Left renal pelvis (tissue), 4 donors: ENCODE results near the gene KHDC3L. TPM values are rescaled to one million over a fixed set of nuclear protein-coding genes. Genes with fewer than 3 reads are reported as not detected.

Experiments
- DNase-seq, 4 donors: peaks; one replicate each; pipeline ENCODE4 v3.0.0-alpha.2; 2013; ENCODE audit warnings: low read depth in 4 of 4, low spot score in 3 of 4
- polyA plus RNA-seq, 4 donors: library from polyadenylated mRNA; unstranded; fragments of 120-200 nt; gene quantifications; one replicate each; pipeline ENCODE4 v1.2.1, GENCODE V29; 2013; ENCODE audit not compliant: insufficient read length in 4 of 4

Gene KHDC3L
- polyA plus RNA-seq, result under 1 TPM in 1 of 4 donors, not detected in 3; 0.15 TPM

DNA sequence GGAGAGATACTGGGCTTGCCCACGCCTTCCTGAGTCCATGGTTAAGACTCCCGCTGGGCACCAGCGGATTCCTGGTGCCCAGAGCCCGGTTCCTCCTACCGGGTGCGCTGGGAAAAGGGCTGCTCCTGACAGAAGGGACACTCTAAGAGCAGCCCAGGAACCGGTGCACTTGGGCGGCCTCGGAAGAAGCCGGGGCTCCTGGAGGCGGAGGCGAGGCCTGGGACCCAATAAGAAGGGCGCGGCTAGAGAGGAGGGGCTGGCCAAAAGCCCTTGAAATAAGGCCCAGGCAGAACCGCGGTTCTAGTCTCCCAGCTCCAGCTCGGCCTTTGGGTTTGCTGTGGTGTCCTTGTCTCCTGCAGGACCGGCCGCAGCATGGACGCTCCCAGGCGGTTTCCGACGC, at the start of gene KHDC3L:
TSS of gene KHDC3L (plus strand) at position 301 of the 400 bp plus-strand sequence. CDS start at position 373, 72 bp downstream.
- no peak for DNase-seq

DNA sequence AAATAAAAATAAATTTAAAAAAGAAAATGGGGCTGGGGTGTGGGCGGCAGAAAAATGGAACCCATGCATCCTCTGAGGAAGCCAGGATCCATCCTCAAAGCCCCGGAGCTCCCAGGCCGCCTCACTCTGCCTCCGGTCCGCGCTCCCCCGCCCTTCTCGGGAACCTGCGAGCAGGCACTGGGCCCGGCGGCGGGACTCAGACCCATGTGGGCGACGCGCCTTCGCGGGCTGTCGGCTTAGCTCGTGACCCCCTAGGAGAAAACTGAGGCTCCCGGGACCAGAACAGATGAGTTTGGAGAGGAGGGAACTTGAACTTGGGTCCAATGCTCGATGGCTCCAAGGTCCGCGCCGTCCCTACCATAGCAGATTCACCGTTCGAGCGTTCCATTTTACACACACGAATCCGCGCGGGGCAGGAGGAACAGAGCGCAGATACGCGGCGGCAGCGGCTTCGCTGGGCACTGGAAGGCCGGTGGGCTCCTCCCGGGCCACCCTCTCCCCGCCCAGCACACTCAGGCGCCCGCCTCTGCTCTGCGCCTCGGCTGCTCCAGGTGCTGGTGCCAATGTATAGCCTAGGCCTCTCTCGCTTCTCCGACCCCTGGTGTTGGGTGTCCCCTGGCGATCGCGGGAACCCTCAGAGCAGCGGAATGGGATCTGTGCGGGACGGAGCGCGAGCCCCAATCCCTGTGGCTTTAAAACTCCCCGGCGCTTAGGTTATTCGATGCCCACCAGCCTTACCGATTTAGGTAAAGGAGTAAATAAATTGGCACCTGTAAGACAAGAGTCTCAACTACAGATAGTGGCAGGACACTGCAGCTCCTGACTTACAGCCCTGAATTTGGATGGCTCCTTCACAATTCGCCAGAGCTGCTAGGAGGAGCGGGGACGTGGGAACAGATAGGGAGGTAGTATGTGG, 47.6 kb upstream of the KHDC3L start:
- DNase-seq, result no peak

- DNase-seq, result no peak
Measured at GRCh38 chr6:73323323-73323722, 39.1 kb upstream of the KHDC3L start.

DNA sequence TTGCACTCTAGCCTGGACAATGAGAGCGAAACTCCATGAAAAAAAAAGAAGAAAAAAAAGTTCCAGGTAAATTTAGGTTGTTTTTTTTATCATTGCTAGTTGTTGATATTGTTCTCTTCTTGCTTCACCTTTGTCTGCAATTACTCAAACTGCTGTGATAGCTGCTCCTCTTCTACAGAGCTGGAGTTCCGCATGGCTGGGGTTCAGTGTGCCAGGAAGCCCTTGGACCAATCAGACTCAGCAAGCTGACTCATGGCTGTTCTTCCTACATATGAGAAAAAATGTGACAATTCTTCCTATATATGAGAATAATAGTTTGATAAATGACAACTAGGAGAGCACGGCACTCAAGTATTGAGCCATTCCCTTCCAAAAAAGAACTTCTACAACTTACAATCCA, 36.8 kb upstream of the KHDC3L start:
- DNase-seq, result no peak

DNA sequence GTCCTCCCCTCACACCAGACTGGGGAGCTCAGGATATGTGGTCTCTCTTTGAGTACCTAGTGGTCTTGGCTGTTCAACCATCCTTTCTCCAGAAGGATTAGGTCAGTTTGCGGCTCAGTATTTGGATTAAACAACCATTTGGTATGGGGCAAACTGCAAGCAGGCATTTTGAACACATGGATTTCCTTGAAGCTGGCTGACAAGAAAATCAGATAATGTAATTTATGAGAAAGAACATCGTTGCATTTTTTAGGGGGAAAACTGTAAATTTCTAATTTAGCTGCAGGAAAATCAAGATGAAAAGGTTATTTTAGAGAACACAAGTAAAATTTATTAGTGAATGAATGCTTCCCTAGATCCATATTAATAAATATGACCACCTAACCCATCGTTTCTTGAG, 33.7 kb upstream of the KHDC3L start:
- DNase-seq, result no peak

DNA sequence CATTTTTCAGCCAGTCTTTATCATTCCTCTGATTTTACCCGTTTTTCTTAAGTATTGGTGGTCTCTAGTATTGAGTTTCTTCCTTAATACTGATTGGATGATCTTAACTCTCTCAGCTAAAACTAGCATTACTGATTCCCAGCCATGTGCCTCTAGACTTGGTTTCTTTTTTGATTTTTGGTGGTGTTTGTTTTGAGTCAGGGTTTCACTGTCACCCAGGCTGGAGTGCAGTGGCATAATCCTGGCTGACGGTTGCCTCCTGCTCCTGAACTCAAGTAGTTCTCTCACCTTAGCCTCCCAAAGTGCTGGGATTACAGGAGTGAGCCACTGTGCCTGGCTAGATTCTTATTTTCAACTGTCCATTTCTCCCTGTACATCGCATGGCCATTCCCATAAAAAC, 33.3 kb upstream of the KHDC3L start:
- DNase-seq, result no peak

- DNase-seq, result no peak
Measured at GRCh38 chr6:73339340-73339739, 23.1 kb upstream of the KHDC3L start.

GRCh38 chr6:73340048-73340447, 22.4 kb upstream of the KHDC3L start:
- no peak for DNase-seq

DNA sequence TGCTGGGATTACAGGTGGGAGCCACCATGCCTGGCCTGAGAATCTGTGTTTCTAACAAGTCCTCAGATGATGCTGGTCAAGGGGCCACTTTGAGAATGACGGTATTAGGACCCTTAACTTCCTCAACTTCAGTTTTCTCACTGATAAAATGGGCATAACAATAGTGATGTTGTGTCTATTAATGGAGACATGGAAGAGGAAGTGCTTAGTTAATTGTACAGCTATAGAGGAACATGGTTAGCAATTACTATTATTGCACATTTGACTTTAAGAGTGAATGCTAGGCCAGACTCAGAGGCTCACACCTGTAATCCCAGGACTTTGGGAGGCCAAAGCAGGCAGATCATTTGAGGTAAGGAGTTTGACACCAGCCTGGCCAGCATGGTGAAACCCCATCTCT, 21.1 kb upstream of the KHDC3L start:
- DNase-seq, result no peak

- DNase-seq, result no peak
Measured at GRCh38 chr6:73342174-73342573, 20.3 kb upstream of the KHDC3L start.

DNA sequence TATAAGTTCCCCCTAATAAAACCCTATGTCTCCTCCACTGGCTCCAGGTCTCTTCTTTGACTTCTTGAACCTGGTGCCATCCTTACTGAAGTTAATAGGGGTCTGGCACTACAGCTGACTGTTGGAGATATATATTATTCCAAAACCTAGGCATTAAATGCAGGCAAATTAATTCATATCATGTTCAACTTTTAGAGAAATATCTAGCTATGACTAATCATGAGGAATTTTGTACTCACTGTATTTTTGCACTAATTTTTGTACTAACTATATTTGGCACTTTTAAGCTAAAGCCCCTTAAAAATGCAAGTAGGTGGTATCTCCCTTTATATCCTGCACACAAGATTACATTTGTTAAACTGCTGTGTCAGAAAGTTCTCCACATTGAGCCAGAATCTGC, 19.3 kb upstream of the KHDC3L start:
- no peak for DNase-seq

DNA sequence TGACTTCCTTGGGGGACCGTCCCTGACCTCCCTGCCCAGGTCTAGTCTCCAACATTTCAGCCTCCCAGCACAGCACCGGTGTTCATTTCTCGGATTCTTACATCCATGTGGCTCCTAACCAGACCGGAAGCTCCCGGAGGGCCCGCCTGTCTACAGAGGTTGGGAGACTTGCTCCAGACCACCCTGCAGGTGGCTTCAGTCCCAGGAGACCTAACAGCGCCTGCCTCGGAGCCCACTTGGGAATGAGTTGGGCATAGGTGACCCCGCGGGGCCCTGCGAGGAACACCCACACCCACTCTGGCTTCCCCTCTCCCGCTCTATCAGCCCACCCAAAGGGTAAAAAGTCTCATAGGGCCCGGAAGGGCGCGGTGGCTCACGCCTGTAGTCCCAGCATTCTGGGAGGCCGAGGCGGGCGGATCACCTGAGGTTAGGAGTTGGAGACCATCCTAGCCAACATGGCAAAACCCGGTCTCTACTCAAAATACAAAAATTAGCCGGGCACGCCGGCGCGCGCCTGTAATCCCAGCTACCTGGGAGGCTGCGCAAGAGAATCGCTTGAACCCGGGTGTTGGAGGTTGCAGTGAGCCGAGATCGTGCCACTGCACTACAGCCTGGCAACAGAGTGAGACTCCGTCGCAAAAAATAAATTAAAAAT, 13.8 kb upstream of the KHDC3L start:
- no peak for DNase-seq

GRCh38 chr6:73349311-73349710, 13.1 kb upstream of the KHDC3L start:
- DNase-seq, result no peak

GRCh38 chr6:73353636-73354593, 8.5 kb upstream of the KHDC3L start, which contains the start of gene DPPA5:
Gene DPPA5 (minus strand): TSS chr6:73354276. CDS start chr6:73354225, 51 bp downstream.
- no peak for DNase-seq

- DNase-seq, result no peak
Measured at GRCh38 chr6:73362869-73363536, 545 bp downstream of the KHDC3L start.

DNA sequence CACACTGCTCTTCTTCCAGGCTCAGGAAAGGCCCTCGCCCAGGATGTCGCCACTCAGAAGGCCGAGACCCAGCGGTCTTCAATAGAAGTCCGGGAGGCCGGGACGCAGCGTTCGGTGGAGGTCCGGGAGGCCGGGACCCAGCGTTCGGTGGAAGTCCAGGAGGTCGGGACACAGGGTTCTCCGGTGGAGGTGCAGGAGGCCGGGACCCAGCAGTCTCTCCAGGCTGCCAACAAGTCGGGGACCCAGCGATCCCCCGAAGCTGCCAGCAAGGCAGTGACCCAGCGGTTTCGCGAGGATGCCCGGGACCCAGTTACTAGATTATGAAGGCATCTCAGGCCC, 1.0 kb downstream of the KHDC3L start:
- DNase-seq, result no peak

DNA sequence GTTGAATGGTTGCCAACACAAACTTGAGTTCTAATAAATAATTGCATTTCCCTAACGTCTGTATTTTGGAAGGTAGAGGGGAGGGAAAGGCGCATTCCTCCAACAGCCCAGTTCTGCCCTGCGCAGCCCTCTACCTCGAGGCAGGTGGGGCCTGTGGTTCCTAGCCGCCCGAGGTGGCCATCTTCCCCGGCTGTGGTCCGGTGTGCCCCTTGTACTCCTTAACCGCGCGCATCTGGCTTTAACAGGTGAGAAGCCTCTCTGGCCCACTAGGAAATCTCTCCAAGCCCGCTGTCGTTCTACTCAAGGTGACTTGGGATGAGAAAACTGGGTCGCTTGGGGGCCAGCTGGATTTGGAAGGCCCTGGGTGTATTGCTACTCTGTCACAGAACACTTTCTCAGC, 1.7 kb downstream of the KHDC3L start:
- DNase-seq, result no peak

GRCh38 chr6:73364549-73364948, 2.1 kb downstream of the KHDC3L start:
- DNase-seq, result no peak

GRCh38 chr6:73367761-73368355, 5.4 kb downstream of the KHDC3L start:
- DNase-seq, result no peak

- no peak for DNase-seq
Measured at GRCh38 chr6:73368675-73369074, 6.2 kb downstream of the KHDC3L start.
